Stimulated activated CD4-positive, alpha-beta T cell treated with anti-CD3 and anti-CD28 coated beads, Interleukin-1b, Interleukin-23, amount 100 ng/mL, for 24 hours (primary cell): ENCODE results near the gene ACAA2.

Experiments used
- DNase-seq, 4 experiments: peaks; one replicate each; pipeline ENCODE4 v3.0.0-alpha.2; 2020; ENCODE audit warnings: low read depth in 4 of 4, low spot score in 1 of 4

The ACAA2 gene

GRCh38 chr18:49768051-49768391 is 45.3 kb downstream of the ACAA2 start:
- no peak for DNase-seq

- DNase-seq = no peak
Observed at GRCh38 chr18:49767111-49768050, 46.0 kb downstream of the ACAA2 start.

GRCh38 chr18:49766646-49767045 is 46.7 kb downstream of the ACAA2 start:
- DNase-seq = no peak

GRCh38 chr18:49764032-49764431 is 49.3 kb downstream of the ACAA2 start:
- DNase-seq = no peak

GRCh38 chr18:49763590-49763989 is 49.7 kb downstream of the ACAA2 start:
- no peak for DNase-seq

- no peak for DNase-seq
Observed at GRCh38 chr18:49762191-49763077, 50.9 kb downstream of the ACAA2 start.

GRCh38 chr18:49761771-49762170 is 51.6 kb downstream of the ACAA2 start:
- DNase-seq = no peak

- DNase-seq = no peak
Observed at GRCh38 chr18:49758263-49758610, 55.1 kb downstream of the ACAA2 start.

GRCh38 chr18:49757513-49758262 is 55.6 kb downstream of the ACAA2 start:
- DNase-seq = no peak

- DNase-seq = no peak
Observed at GRCh38 chr18:49756671-49757362, 56.5 kb downstream of the ACAA2 start.

- DNase-seq = no peak
Observed at GRCh38 chr18:49756135-49756534, 57.2 kb downstream of the ACAA2 start.

- no peak for DNase-seq
Observed at GRCh38 chr18:49755489-49755888, 57.8 kb downstream of the ACAA2 start.

- DNase-seq = no peak
Observed at GRCh38 chr18:49754866-49755265, 58.5 kb downstream of the ACAA2 start.

- DNase-seq = no peak
Observed at GRCh38 chr18:49753643-49754042, 59.7 kb downstream of the ACAA2 start.

- DNase-seq = no peak
Observed at GRCh38 chr18:49752095-49752457, 61.3 kb downstream of the ACAA2 start.

- no peak for DNase-seq
Observed at GRCh38 chr18:49751427-49752094, 61.8 kb downstream of the ACAA2 start.

GRCh38 chr18:49749563-49749962 is 63.8 kb downstream of the ACAA2 start:
- no peak for DNase-seq

- DNase-seq = no peak
Observed at GRCh38 chr18:49747876-49748275, 65.5 kb downstream of the ACAA2 start.

GRCh38 chr18:49745045-49746014 is 68.0 kb downstream of the ACAA2 start:
- DNase-seq = no peak
